SU-DHL-6 (cell line): ENCODE results near the gene NOB1.

ENCODE experiments used
- H2AFZ ChIP-seq: fragments of 200-600 bp; sonication (generic); 2 replicates; pipeline ENCODE4 v1.6.1; 2014; ENCODE audit warnings: low read depth, mild to moderate bottlenecking, moderate library complexity, mixed read lengths, antibody characterized with exemption, low read length; ENCODE audit not compliant: severe bottlenecking
- H3F3A ChIP-seq: fragments of 200-600 bp; shearing (Covaris generic); 2 replicates; pipeline ENCODE4 v1.6.0; 2016; ENCODE audit warnings: antibody characterized with exemption, mild to moderate bottlenecking; ENCODE audit not compliant: insufficient read depth
- H3K27ac ChIP-seq: fragments of 200-600 bp; sonication (generic); 2 replicates; pipeline ENCODE4 v1.5.1; 2016; ENCODE audit warnings: low read depth, mild to moderate bottlenecking, low read length, moderate library complexity, mixed read lengths
- H3K27me3 ChIP-seq: fragments of 200-600 bp; sonication (generic), shearing (Covaris generic); 2 replicates; pipeline ENCODE4 v1.6.0; 2014; ENCODE audit warnings: mild to moderate bottlenecking, low read length
- H3K36me3 ChIP-seq: fragments of 200-600 bp; sonication (generic); 2 replicates; pipeline ENCODE4 v1.6.1; 2014; ENCODE audit warnings: mild to moderate bottlenecking, low read length, mixed read lengths
- H3K4me2 ChIP-seq: fragments of 300-600, 200-600 bp; shearing (Covaris generic), sonication (generic); 2 replicates; pipeline ENCODE4 v1.6.0; 2014; ENCODE audit warnings: low read length, low read depth, mild to moderate bottlenecking; ENCODE audit not compliant: poor library complexity, severe bottlenecking
- H3K4me3 ChIP-seq: fragments of 200-600 bp; sonication (generic); 2 replicates; pipeline ENCODE4 v1.5.1; 2014; ENCODE audit warnings: antibody characterized with exemption, low read length, mild to moderate bottlenecking, mixed read lengths; ENCODE audit not compliant: insufficient read depth, poor library complexity, severe bottlenecking
- H3K79me2 ChIP-seq: fragments of 200-600 bp; sonication (generic); 2 replicates; pipeline ENCODE4 v1.6.1; 2014; ENCODE audit warnings: mild to moderate bottlenecking, low read length, moderate library complexity; ENCODE audit not compliant: insufficient read depth
- H3K9ac ChIP-seq: fragments of 200-600 bp; sonication (generic); 2 replicates; pipeline ENCODE4 v1.7.0; 2014; ENCODE audit warnings: mild to moderate bottlenecking, low read length
- H3K9me2 ChIP-seq: fragments of 200-600 bp; sonication (generic); replicated peaks from 2 replicates; pipeline ENCODE4 v1.6.1; 2014; ENCODE audit warnings: low read length; ENCODE audit not compliant: insufficient read depth
- H3K9me3 ChIP-seq: fragments of 200-600 bp; sonication (generic); 2 replicates; pipeline ENCODE4 v1.6.1; 2014; ENCODE audit warnings: low read length, mixed read lengths; ENCODE audit not compliant: insufficient read depth
- H4K20me1 ChIP-seq: fragments of 200-600 bp; sonication (generic); 2 replicates; pipeline ENCODE4 v1.6.1; 2014; ENCODE audit warnings: low read depth, mild to moderate bottlenecking, antibody characterized with exemption, low read length, moderate library complexity, mixed read lengths
- EZH2phosphoT487 ChIP-seq: fragments of 200-600 bp; sonication (generic), shearing (Covaris generic); conservative IDR thresholded peaks from 2 replicates; pipeline ENCODE4 v1.6.1; 2018; ENCODE audit warnings: mild to moderate bottlenecking, antibody characterized with exemption, low read length, moderate library complexity, mixed read lengths
- TF ChIP-seq, protein P1 (sequence below): fragments of 200-600 bp; sonication (generic); IDR thresholded peaks from one replicate; pipeline ENCODE4 v1.5.1; 2017; ENCODE audit warnings: antibody characterized with exemption, mild to moderate bottlenecking, low read length, moderate library complexity; ENCODE audit not compliant: insufficient read depth, poor library complexity, severe bottlenecking

The NOB1 gene

DNA sequence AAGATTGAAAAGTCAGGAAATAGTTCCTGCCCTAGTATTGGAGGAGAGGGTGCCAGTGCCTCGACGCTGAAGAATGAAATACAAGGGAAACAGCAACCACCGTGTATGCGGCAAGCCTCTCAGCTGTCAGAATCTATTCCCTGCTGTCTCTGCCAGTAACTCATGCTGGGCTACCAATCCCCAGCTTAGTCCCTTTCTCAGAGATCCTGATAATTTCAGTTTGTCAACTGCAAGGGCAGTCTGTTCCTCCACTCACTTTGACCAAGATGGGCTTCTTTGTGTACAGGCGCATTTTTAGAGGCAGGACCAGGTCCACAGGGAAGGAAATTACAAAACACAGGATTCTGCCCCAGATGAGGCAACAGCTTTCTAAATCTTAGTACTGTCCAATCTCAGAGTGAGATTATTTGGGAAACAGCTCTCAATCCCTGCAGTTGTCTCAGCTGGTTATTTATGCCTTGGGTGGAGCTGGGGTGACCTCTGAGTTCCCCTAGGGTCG, 29.7 kb downstream of the NOB1 start:
- no peaks in the 10 kb centered on the region for H3K9me2 ChIP-seq
- no peaks in the 10 kb centered on the region for H3F3A ChIP-seq
- H2AFZ ChIP-seq: peak overlapping the region; percentile 3
- H3K9ac ChIP-seq: no peak overlapping the region
- H3K4me2 ChIP-seq: no peak overlapping the region
- H3K79me2 ChIP-seq: no peaks in the 10 kb centered on the region
- H3K4me3 ChIP-seq: no peak overlapping the region
- no peaks in the 10 kb centered on the region for H3K36me3 ChIP-seq
- H4K20me1 ChIP-seq: no peaks in the 10 kb centered on the region
- H3K27ac ChIP-seq: no peak overlapping the region
- no peaks in the 10 kb centered on the region for H3K27me3 ChIP-seq
- TF ChIP-seq EZH2phosphoT487: no peak
- TF ChIP-seq, protein P1, sequence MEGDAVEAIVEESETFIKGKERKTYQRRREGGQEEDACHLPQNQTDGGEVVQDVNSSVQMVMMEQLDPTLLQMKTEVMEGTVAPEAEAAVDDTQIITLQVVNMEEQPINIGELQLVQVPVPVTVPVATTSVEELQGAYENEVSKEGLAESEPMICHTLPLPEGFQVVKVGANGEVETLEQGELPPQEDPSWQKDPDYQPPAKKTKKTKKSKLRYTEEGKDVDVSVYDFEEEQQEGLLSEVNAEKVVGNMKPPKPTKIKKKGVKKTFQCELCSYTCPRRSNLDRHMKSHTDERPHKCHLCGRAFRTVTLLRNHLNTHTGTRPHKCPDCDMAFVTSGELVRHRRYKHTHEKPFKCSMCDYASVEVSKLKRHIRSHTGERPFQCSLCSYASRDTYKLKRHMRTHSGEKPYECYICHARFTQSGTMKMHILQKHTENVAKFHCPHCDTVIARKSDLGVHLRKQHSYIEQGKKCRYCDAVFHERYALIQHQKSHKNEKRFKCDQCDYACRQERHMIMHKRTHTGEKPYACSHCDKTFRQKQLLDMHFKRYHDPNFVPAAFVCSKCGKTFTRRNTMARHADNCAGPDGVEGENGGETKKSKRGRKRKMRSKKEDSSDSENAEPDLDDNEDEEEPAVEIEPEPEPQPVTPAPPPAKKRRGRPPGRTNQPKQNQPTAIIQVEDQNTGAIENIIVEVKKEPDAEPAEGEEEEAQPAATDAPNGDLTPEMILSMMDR: no peak
- H3K9me3 ChIP-seq: no peaks in the 10 kb centered on the region

DNA sequence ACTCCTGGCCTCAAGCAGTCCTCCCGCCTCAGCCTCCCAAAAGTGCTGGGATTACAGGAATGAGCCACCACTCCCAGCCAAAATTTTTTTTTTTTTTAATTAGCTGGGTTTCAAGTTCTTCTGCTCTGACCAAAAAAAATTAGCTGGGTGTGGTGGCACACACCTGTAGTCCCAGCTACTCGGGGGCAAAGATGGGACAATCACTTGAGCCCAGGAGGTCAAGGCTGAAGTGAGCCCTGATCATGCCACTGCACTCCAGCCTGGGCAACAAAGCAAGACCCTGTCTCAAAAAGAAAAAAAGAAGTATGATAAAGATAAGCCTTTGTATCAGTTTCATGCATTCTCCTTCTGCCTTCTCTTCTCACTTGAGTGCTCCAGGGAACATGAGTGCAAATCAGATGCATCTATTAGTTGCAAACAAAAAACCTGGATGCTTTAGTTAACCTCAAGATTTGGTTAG, 30.3 kb downstream of the NOB1 start:
- Histone ChIP-seq H4K20me1 (no peaks in the 10 kb centered on the region), H3K27ac (no peak overlapping the region), H3K4me2 (no peak overlapping the region), H3K9me3 (no peaks in the 10 kb centered on the region), H3K36me3 (no peaks in the 10 kb centered on the region), H2AFZ (peak overlapping the region; percentile 3), H3K79me2 (no peaks in the 10 kb centered on the region), H3K9ac (no peak overlapping the region), H3F3A (no peaks in the 10 kb centered on the region), H3K27me3 (no peaks in the 10 kb centered on the region), H3K4me3 (no peak overlapping the region), H3K9me2 (no peaks in the 10 kb centered on the region)
- no peak for TF ChIP-seq EZH2phosphoT487
- TF ChIP-seq, protein P1: no peak

DNA sequence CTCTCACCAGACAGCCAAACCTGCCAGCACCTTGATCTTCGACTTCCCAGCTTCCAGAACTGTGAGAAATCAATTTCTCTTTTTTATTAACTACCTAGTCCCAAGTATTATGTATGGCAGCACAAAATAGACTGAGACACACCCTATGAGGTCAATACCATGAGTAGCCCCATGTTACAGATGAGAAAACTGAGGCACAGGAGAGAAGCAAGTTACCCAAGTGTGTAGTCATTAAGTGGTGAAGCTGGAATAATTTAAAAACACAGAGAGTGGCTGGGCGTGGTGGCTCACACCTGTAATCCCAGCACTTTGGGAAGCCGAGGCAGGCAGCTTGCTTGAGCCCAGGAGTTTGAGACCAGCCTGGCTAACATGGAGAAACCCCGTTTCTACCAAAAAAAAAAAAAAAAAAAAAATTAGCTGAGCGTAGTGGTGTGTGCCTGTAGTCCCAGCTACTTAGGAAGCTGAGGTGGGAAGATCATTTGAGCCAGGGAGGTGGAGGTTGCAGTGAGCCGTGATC, 33.2 kb downstream of the NOB1 start:
- no peak overlapping the region for H3K27ac ChIP-seq

More for the DNA sequence above, 33.2 kb downstream of the NOB1 start:
- H3F3A ChIP-seq: no peaks in the 10 kb centered on the region
- H2AFZ ChIP-seq: no peak overlapping the region
- H3K9ac ChIP-seq: no peak overlapping the region
- TF ChIP-seq, protein P1: no peak
- H4K20me1 ChIP-seq: no peaks in the 10 kb centered on the region
- H3K9me3 ChIP-seq: no peaks in the 10 kb centered on the region
- no peak overlapping the region for H3K4me3 ChIP-seq
- H3K9me2 ChIP-seq: no peaks in the 10 kb centered on the region
- no peaks in the 10 kb centered on the region for H3K79me2 ChIP-seq
- no peak overlapping the region for H3K4me2 ChIP-seq
- H3K27me3 ChIP-seq: no peaks in the 10 kb centered on the region
- H3K36me3 ChIP-seq: no peaks in the 10 kb centered on the region
